Glutamatergic neuron (in vitro differentiated cells): ENCODE data around the gene DAO. TPM values are rescaled to one million over a fixed set of nuclear protein-coding genes. Genes with fewer than 3 reads are reported as not detected.
"Not testable (repeated sequence)": the region's sequence is repeated elsewhere in the genome, so short reads cannot be mapped to it uniquely, and the experiment has no call there.

Experiments used
- DNase-seq: peaks from one replicate; pipeline ENCODE4 v3.0.0; 2022
- H3K27ac Mint-ChIP-seq: one replicate; pipeline ENCODE4 v1.8.0; 2020; ENCODE audit warnings: mild to moderate bottlenecking, mixed read lengths, inconsistent platforms; ENCODE audit not compliant: unreplicated experiment
- H3K27me3 Mint-ChIP-seq: one replicate; pipeline ENCODE4 v1.8.0; 2020; ENCODE audit warnings: mild to moderate bottlenecking, moderate library complexity, mixed read lengths, inconsistent platforms; ENCODE audit not compliant: unreplicated experiment
- H3K36me3 Mint-ChIP-seq: one replicate; pipeline ENCODE4 v1.8.0; 2020; ENCODE audit warnings: mild to moderate bottlenecking, mixed read lengths, inconsistent platforms; ENCODE audit not compliant: unreplicated experiment
- H3K4me1 Mint-ChIP-seq: one replicate; pipeline ENCODE4 v1.8.0; 2020; ENCODE audit warnings: mild to moderate bottlenecking, low read depth, mixed read lengths, inconsistent platforms; ENCODE audit not compliant: unreplicated experiment
- H3K4me3 Mint-ChIP-seq: one replicate; pipeline ENCODE4 v1.8.0; 2020; ENCODE audit warnings: mild to moderate bottlenecking, mixed read lengths, inconsistent platforms; ENCODE audit not compliant: unreplicated experiment
- H3K9me3 Mint-ChIP-seq: one replicate; pipeline ENCODE4 v1.8.0; 2020; ENCODE audit warnings: mild to moderate bottlenecking, moderate library complexity, mixed read lengths, inconsistent platforms; ENCODE audit not compliant: unreplicated experiment
- CTCF ChIP-seq: fragments of 200-600 bp; sonication (generic); IDR thresholded peaks from one replicate; pipeline ENCODE4 v1.5.0; 2021; ENCODE audit not compliant: partially characterized antibody, unreplicated experiment
- total RNA-seq: library from RNA; stranded (reverse); fragmentation: NEBNext Ultra II Directional; extraction: Animal tissue kit (Norgen Biotek cat#: 25700); gene quantifications from one replicate; pipeline ENCODE4 v1.2.1, GENCODE V29; 2021; ENCODE audit not compliant: unreplicated experiment

Gene DAO
- total RNA-seq, 1 donor from 2014 or later = not detected

- peak overlapping the region; percentile 97 for H3K4me3 Mint-ChIP-seq
- peaks cover 17% of the 10 kb centered on the region for H3K4me1 Mint-ChIP-seq
- H3K36me3 Mint-ChIP-seq = peaks cover 10% of the 10 kb centered on the region
- peaks cover 14% of the 10 kb centered on the region for H3K27me3 Mint-ChIP-seq
- H3K9me3 Mint-ChIP-seq = peaks cover 16% of the 10 kb centered on the region
- peak overlapping the region; percentile 94 for H3K27ac Mint-ChIP-seq
- no peak for TF ChIP-seq CTCF
- no peak for DNase-seq
Measured at GRCh38 chr12:108857158-108857407, 22.8 kb upstream of the DAO start.

GRCh38 chr12:108858311-108859074, 21.4 kb upstream of the DAO start:
- Mint-ChIP-seq H3K27ac (no peak overlapping the region), H3K36me3 (peaks cover 10% of the 10 kb centered on the region), H3K9me3 (peaks cover 14% of the 10 kb centered on the region), H3K4me1 (peaks cover 17% of the 10 kb centered on the region), H3K27me3 (peaks cover 14% of the 10 kb centered on the region), H3K4me3 (peak overlapping the region; percentile 81)
- no peak for DNase-seq
- no peak for TF ChIP-seq CTCF

GRCh38 chr12:108859141-108859922, 20.6 kb upstream of the DAO start:
- H3K4me3 Mint-ChIP-seq = peak overlapping the region; percentile 45
- H3K36me3 Mint-ChIP-seq, DNase-seq: not testable (repeated sequence)
- peaks cover 14% of the 10 kb centered on the region for H3K9me3 Mint-ChIP-seq
- peaks cover 17% of the 10 kb centered on the region for H3K4me1 Mint-ChIP-seq
- H3K27me3 Mint-ChIP-seq = peaks cover 13% of the 10 kb centered on the region
- H3K27ac Mint-ChIP-seq = peak overlapping the region; percentile 41

GRCh38 chr12:108859923-108860291, 20.0 kb upstream of the DAO start:
- no peak overlapping the region for H3K27ac Mint-ChIP-seq

GRCh38 chr12:108860443-108860842, 19.4 kb upstream of the DAO start:
- no peak for TF ChIP-seq CTCF
- Mint-ChIP-seq H3K4me1 (peaks cover 17% of the 10 kb centered on the region), H3K27me3 (peaks cover 12% of the 10 kb centered on the region), H3K36me3 (no peaks in the 10 kb centered on the region), H3K27ac (peak overlapping the region; percentile 10), H3K9me3 (peaks cover 13% of the 10 kb centered on the region), H3K4me3 (no peak overlapping the region)
- DNase-seq = no peak

More at GRCh38 chr12:108859923-108860291, 20.0 kb upstream of the DAO start:
- no peak for DNase-seq
- peaks cover 14% of the 10 kb centered on the region for H3K9me3 Mint-ChIP-seq
- H3K36me3 Mint-ChIP-seq = peaks cover 4% of the 10 kb centered on the region
- no peak for TF ChIP-seq CTCF
- H3K4me1 Mint-ChIP-seq = peaks cover 17% of the 10 kb centered on the region
- H3K27me3 Mint-ChIP-seq = peaks cover 12% of the 10 kb centered on the region
- no peak overlapping the region for H3K4me3 Mint-ChIP-seq
